Lung (tissue), 12 donors: Measurements from ENCODE around the gene UBR1. TPM values are rescaled to one million over a fixed set of nuclear protein-coding genes. Genes with fewer than 3 reads are reported as not detected.
"Not testable (repeated sequence)": the region's sequence is repeated elsewhere in the genome, so short reads cannot be mapped to it uniquely, and the experiment has no call there.

Experiments
- ATAC-seq: fragments of 200-7000 bp; cut with Tn5 transposase; one replicate; pipeline ENCODE4 v1.9.1; 2020; ENCODE audit warnings: moderate number of reproducible peaks; ENCODE audit not compliant: insufficient read depth, low FRiP score
- DNase-seq, 3 donors: peaks; one replicate each; pipeline ENCODE4 v3.0.0-alpha.2; 2013 to 2017
- H3K27ac ChIP-seq, 2 donors: one replicate each; pipeline ENCODE4 v1.5.1; 2013; ENCODE audit warnings: mild to moderate bottlenecking in 2 of 2, moderate library complexity in 2 of 2, control low read depth in 1 of 2, inconsistent platforms in 1 of 2, low read depth in 1 of 2, low read length in 1 of 2
- H3K27me3 ChIP-seq, 3 donors: one replicate each; pipeline ENCODE4 v1.5.1; 2013; ENCODE audit warnings: low read length in 2 of 3; ENCODE audit not compliant: control insufficient read depth in 3 of 3, insufficient read depth in 3 of 3
- H3K36me3 ChIP-seq, 4 donors: one replicate each; pipeline ENCODE4 v1.5.1; 2013; ENCODE audit warnings: low read length in 4 of 4, mild to moderate bottlenecking in 1 of 4, moderate library complexity in 1 of 4; ENCODE audit not compliant: control insufficient read depth in 4 of 4, insufficient read depth in 4 of 4
- H3K4me1 ChIP-seq, 5 donors: one replicate each; pipeline ENCODE4 v1.5.1; 2013; ENCODE audit warnings: low read length in 5 of 5, mild to moderate bottlenecking in 2 of 5, moderate library complexity in 1 of 5; ENCODE audit not compliant: control insufficient read depth in 5 of 5, insufficient read depth in 5 of 5
- H3K4me3 ChIP-seq: one replicate; pipeline ENCODE4 v1.5.1; 2013; ENCODE audit warnings: mild to moderate bottlenecking, control low read depth, moderate library complexity
- H3K9ac ChIP-seq, 2 donors: one replicate each; pipeline ENCODE4 v1.5.1; 2013; ENCODE audit warnings: low read length in 2 of 2, control low read depth in 1 of 2; ENCODE audit not compliant: insufficient read depth in 1 of 2
- H3K9me3 ChIP-seq, 4 donors: one replicate each; pipeline ENCODE4 v1.5.1; 2013; ENCODE audit warnings: low read length in 3 of 4, mild to moderate bottlenecking in 1 of 4, moderate library complexity in 1 of 4; ENCODE audit not compliant: control insufficient read depth in 4 of 4, insufficient read depth in 3 of 4
- CTCF ChIP-seq: IDR thresholded peaks from 2 replicates; pipeline ENCODE4 v1.5.1; 2012; ENCODE audit warnings: mild to moderate bottlenecking; ENCODE audit errors: control extremely low read depth, extremely low read depth
- WGBS, 2 donors: extraction: QIAGEN DNeasy Blood & Tissue Kit; methylation state at CpG; one replicate each; pipeline ENCODE4 v1.1.7; 2013; 5-methylcytosine and 5-hydroxymethylcytosine counted together
- polyA plus RNA-seq, 2 donors: library from polyadenylated mRNA; stranded (reverse); fragments of 200-250 nt; gene quantifications; one replicate each; pipeline ENCODE4 v1.2.1, GENCODE V29; 2013
- total RNA-seq, 2 donors: library from RNA; depleted of rRNA in 1 of 2; stranded (reverse); fragments of >200 nt in 1 of 2; gene quantifications; one replicate each; pipeline ENCODE4 v1.2.1, GENCODE V29; 2014 to 2021
- donor health status: control.
- donor health status: control.
- donor health status: Bipolar disorder and iron deficiency.
- donor health status: healthy.
- donor health status: DM: yes; HTN: yes; CAD: no.

The UBR1 gene
- total and polyA plus RNA-seq, 4 donors = 5.7 to 70.3 (median 17.2) TPM

GRCh38 chr15:43008150-43008549 lies 97.7 kb downstream of the UBR1 start:
- DNase-seq (no peak), ATAC-seq (no peak)

GRCh38 chr15:43007551-43007950 lies 98.3 kb downstream of the UBR1 start:
- H3K27me3 ChIP-seq = no peaks in the 10 kb centered on the region
- DNase-seq (no peak), ATAC-seq (no peak)
- no peak overlapping the region for H3K27ac ChIP-seq
- 91 to 95% methylated on average over 1 of the region's 1 CpG for WGBS, 2 donors
- TF ChIP-seq CTCF = no peak
- H3K36me3 ChIP-seq = peaks cover 19 to 30% (median 28%) of the 10 kb centered on the region in 4 donors
- H3K4me3 ChIP-seq = no peak overlapping the region
- H3K9ac ChIP-seq = no peak overlapping the region
- no peaks in the 10 kb centered on the region for H3K9me3 ChIP-seq
- no peaks in the 10 kb centered on the region for H3K4me1 ChIP-seq

More at GRCh38 chr15:43008150-43008549, 97.7 kb downstream of the UBR1 start:
- TF ChIP-seq CTCF = no peak
- Histone ChIP-seq H3K9me3 (no peaks in the 10 kb centered on the region), H3K27ac (no peak overlapping the region), H3K36me3 (peaks cover 19 to 30% (median 28%) of the 10 kb centered on the region in 4 donors), H3K27me3 (no peaks in the 10 kb centered on the region), H3K4me3 (no peak overlapping the region), H3K9ac (no peak overlapping the region), H3K4me1 (no peaks in the 10 kb centered on the region)
- 93 to 96% methylated on average over 14 of the region's 14 CpGs for WGBS, 2 donors

- ATAC-seq = no peak
- H3K4me1 ChIP-seq = no peaks in the 10 kb centered on the region
- H3K9me3 ChIP-seq = no peaks in the 10 kb centered on the region
- peaks cover 19 to 33% (median 31%) of the 10 kb centered on the region in 4 donors for H3K36me3 ChIP-seq
- no peak for DNase-seq
- 94 to 100% methylated on average over 3 of the region's 3 CpGs for WGBS, 2 donors
- no peak for TF ChIP-seq CTCF
- H3K9ac ChIP-seq = no peak overlapping the region
- no peak overlapping the region for H3K4me3 ChIP-seq
- no peaks in the 10 kb centered on the region for H3K27me3 ChIP-seq
- no peak overlapping the region for H3K27ac ChIP-seq
Measured at GRCh38 chr15:43006991-43007390, 98.8 kb downstream of the UBR1 start.

GRCh38 chr15:43004886-43005595 lies 100.8 kb downstream of the UBR1 start:
- not testable (repeated sequence) for H3K27ac ChIP-seq, H3K4me1 ChIP-seq, ATAC-seq, H3K9me3 ChIP-seq, H3K27me3 ChIP-seq, H3K4me3 ChIP-seq, DNase-seq, H3K9ac ChIP-seq
- WGBS, 2 donors = 96 to 98% methylated on average over 24 to 42 of the region's 42 CpGs
- peaks cover 19 to 30% (median 28%) of the 10 kb centered on the region in 4 donors for H3K36me3 ChIP-seq
